SK-N-SH (cell line): ENCODE data around the gene ACER3. TPM values are rescaled to one million over a fixed set of nuclear protein-coding genes. Genes with fewer than 3 reads are reported as not detected.

Experiments used
- CTCF ChIA-PET: fragments of 300-600, 350-600 bp; formaldehyde crosslinking; extraction: SDS; loops from one replicate; lab custom pipeline; 2021; lab: Yijun Ruan, JAX
- POLR2A ChIA-PET: fragments of 350-600 bp; sonication (Branson Sonifier 250); formaldehyde crosslinking; extraction: SDS; loops from one replicate; lab custom pipeline; 2020; ENCODE audit warnings: antibody characterized with exemption, inconsistent platforms; lab: Yijun Ruan, JAX
- DNase-seq: peaks from one replicate; pipeline ENCODE4 v3.0.0; 2012
- H2AFZ ChIP-seq: fragments of 200-600 bp; sonication (generic); 2 replicates; pipeline ENCODE4 v1.8.1; 2016; ENCODE audit warnings: antibody characterized with exemption, mild to moderate bottlenecking, low read depth
- H3F3A ChIP-seq: fragments of 200-600 bp; sonication (generic); replicated peaks from 2 replicates; pipeline ENCODE3; 2016; ENCODE audit warnings: antibody characterized with exemption, mild to moderate bottlenecking; ENCODE audit not compliant: insufficient read depth
- H3K27ac ChIP-seq, 2 experiments: fragments of 200-500 bp in 1 of 2; fragments of 200-600 bp in 1 of 2; sonication (Bioruptor generic) in 1 of 2; sonication (generic), shearing (Covaris generic) in 1 of 2; 2 replicates each; pipeline versions ENCODE4 v1.5.1 to v1.6.1; 2014 to 2016; ENCODE audit warnings: low read depth in 2 of 2, inconsistent platforms in 1 of 2, low read length in 1 of 2, mild to moderate bottlenecking in 1 of 2, mixed read lengths in 1 of 2
- H3K27me3 ChIP-seq: fragments of 200-600 bp; sonication (generic), shearing (Covaris generic); 2 replicates; pipeline ENCODE4 v1.6.1; 2016; ENCODE audit warnings: mixed run types; ENCODE audit not compliant: insufficient read depth
- H3K36me3 ChIP-seq, 2 experiments: fragments of 200-500 bp in 1 of 2; fragments of 200-600 bp in 1 of 2; sonication (Bioruptor generic) in 1 of 2; sonication (generic) in 1 of 2; replicated peaks in 1 of 2; 2 replicates each; pipeline versions ENCODE3 to v1.5.1; 2014 to 2016; ENCODE audit warnings: low read length in 1 of 2, mild to moderate bottlenecking in 1 of 2; ENCODE audit not compliant: insufficient read depth in 2 of 2, control insufficient read depth in 1 of 2
- H3K4me1 ChIP-seq, 2 experiments: fragments of 200-500 bp in 1 of 2; fragments of 200-600 bp in 1 of 2; sonication (Bioruptor generic) in 1 of 2; sonication (generic), shearing (Covaris generic) in 1 of 2; 2 replicates each; pipeline versions ENCODE4 v1.5.1 to v1.6.1; 2014 to 2016; ENCODE audit warnings: low read depth in 1 of 2, low read length in 1 of 2, mixed run types in 1 of 2; ENCODE audit not compliant: insufficient read depth in 2 of 2, control insufficient read depth in 1 of 2
- H3K4me2 ChIP-seq: fragments of 200-600 bp; sonication (generic), shearing (Covaris generic); 2 replicates; pipeline ENCODE4 v1.6.1; 2017; ENCODE audit warnings: mixed run types
- H3K4me3 ChIP-seq, 2 experiments: fragments of 200-500 bp in 1 of 2; fragments of 200-600 bp in 1 of 2; sonication (Bioruptor generic) in 1 of 2; sonication (generic), shearing (Covaris generic) in 1 of 2; 2 replicates each; pipeline versions ENCODE4 v1.5.1 to v1.8.1; 2014 to 2016; ENCODE audit warnings: low read depth in 2 of 2, inconsistent platforms in 1 of 2, low read length in 1 of 2, mild to moderate bottlenecking in 1 of 2, mixed read lengths in 1 of 2, moderate library complexity in 1 of 2
- H3K79me2 ChIP-seq: fragments of 200-600 bp; sonication (generic); 2 replicates; pipeline ENCODE4 v1.8.1; 2017; ENCODE audit warnings: mild to moderate bottlenecking; ENCODE audit not compliant: insufficient read depth
- H3K9ac ChIP-seq: fragments of 200-600 bp; sonication (generic); 2 replicates; pipeline ENCODE4 v1.6.1; 2017; ENCODE audit warnings: mixed run types
- H3K9me2 ChIP-seq: fragments of 200-600 bp; sonication (generic); 2 replicates; pipeline ENCODE4 v1.6.1; 2017; ENCODE audit warnings: mixed run types
- H3K9me3 ChIP-seq: fragments of 200-600 bp; sonication (generic); 2 replicates; pipeline ENCODE4 v1.6.1; 2017; ENCODE audit warnings: mixed run types, mild to moderate bottlenecking, moderate library complexity
- H4K20me1 ChIP-seq: fragments of 200-600 bp; sonication (generic); 2 replicates; pipeline ENCODE4 v1.6.1; 2017; ENCODE audit warnings: mild to moderate bottlenecking, mixed run types; ENCODE audit not compliant: insufficient read depth
- CHD2 ChIP-seq: fragments of 150-350 bp; IDR thresholded peaks from 2 replicates; pipeline ENCODE4 v1.6.1; 2018; ENCODE audit warnings: low read length; ENCODE audit not compliant: partially characterized antibody
- CTCF ChIP-seq: fragments of 200-600 bp; sonication (generic); IDR thresholded peaks from 2 replicates; pipeline ENCODE4 v1.6.1; 2017; ENCODE audit warnings: antibody characterized with exemption, mild to moderate bottlenecking, moderate library complexity
- ELF1 ChIP-seq: IDR thresholded peaks from 2 replicates; pipeline ENCODE4 v1.4.0; 2012
- GABPA ChIP-seq: IDR thresholded peaks from 2 replicates; pipeline ENCODE4 v1.4.0; 2012; ENCODE audit warnings: low read depth, mild to moderate bottlenecking
- NFIC ChIP-seq: IDR thresholded peaks from 2 replicates; pipeline ENCODE4 v1.4.0; 2012; ENCODE audit warnings: borderline replicate concordance
- POLR2AphosphoS5 ChIP-seq: IDR thresholded peaks from 2 replicates; pipeline ENCODE4 v1.6.1; 2012; ENCODE audit warnings: low read depth, low read length
- SMC3 ChIP-seq: IDR thresholded peaks from 2 replicates; pipeline ENCODE4 v1.6.1; 2012; ENCODE audit warnings: low read depth, low read length, improper control_type of control experiment
- TCF12 ChIP-seq: IDR thresholded peaks from 2 replicates; pipeline ENCODE4 v1.4.0; 2012
- USF2 ChIP-seq: fragments of 150-350 bp; IDR thresholded peaks from 2 replicates; pipeline ENCODE4 v1.6.1; 2017; ENCODE audit warnings: antibody characterized with exemption, low read length, low read depth, borderline replicate concordance
- WGBS: methylation state at CpG from one replicate; pipeline ENCODE4 v1.1.6; 2017; ENCODE audit warnings: low lambda C conversion rate; 5-methylcytosine and 5-hydroxymethylcytosine counted together
- polyA plus RNA-seq, 3 experiments: library from polyadenylated mRNA; depleted of rRNA; stranded (reverse); fragments of >200 nt; gene quantifications; 2 replicates each; pipeline ENCODE4 v1.2.3, GENCODE V29; 2012
- TF ChIP-seq, protein P1 (sequence below): IDR thresholded peaks from 2 replicates; pipeline ENCODE4 v1.6.1; 2012; ENCODE audit warnings: mild to moderate bottlenecking, low read depth, low read length, moderate library complexity

The ACER3 gene
- polyA plus RNA-seq, 1 of the 3 experiments (the other 2 are of a cell fraction): 5.4 TPM

DNA sequence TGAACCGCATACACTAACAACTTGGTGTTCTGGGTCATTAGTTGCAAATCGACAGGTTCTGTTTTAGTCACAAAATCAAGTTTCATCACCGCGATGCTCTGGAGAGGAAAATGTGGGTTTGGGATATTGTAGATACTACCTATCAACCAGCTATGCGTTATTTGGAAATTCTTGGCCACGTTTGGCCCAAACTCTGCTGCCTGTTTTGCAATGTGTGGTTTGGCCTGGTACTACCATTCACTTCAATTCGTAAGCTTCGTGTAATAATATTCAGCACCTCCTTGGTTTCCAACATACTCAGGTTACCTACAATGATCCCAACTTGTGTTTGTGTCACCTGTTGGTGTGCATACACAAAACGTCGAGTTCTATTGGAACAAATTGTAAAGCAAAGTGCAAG is 16.2 kb upstream of the ACER3 start:
- no peaks in the 10 kb centered on the region for H4K20me1 ChIP-seq
- DNase-seq: no peak
- H3K4me2 ChIP-seq: no peak overlapping the region
- peaks cover 11% of the 10 kb centered on the region; the same call in 1 of the 2 replicates for H3K27me3 ChIP-seq
- H3K4me3 ChIP-seq: no peak overlapping the region
- no peaks in the 10 kb centered on the region for H3K9me2 ChIP-seq
- CTCF ChIA-PET: no interaction called here
- no peak overlapping the region for H3K27ac ChIP-seq
- WGBS: 85% methylated on average over 10 of the region's 10 CpGs
- POLR2A ChIA-PET: no interaction called here
- no peak overlapping the region for H3K9ac ChIP-seq
- H3K9me3 ChIP-seq: no peaks in the 10 kb centered on the region
- H3K36me3 ChIP-seq: no peaks in the 10 kb centered on the region
- H3K4me1 ChIP-seq: no peaks in the 10 kb centered on the region; a peak in 1 of 4 replicates
- no peak for TF ChIP-seq CHD2
- TF ChIP-seq, protein P1, sequence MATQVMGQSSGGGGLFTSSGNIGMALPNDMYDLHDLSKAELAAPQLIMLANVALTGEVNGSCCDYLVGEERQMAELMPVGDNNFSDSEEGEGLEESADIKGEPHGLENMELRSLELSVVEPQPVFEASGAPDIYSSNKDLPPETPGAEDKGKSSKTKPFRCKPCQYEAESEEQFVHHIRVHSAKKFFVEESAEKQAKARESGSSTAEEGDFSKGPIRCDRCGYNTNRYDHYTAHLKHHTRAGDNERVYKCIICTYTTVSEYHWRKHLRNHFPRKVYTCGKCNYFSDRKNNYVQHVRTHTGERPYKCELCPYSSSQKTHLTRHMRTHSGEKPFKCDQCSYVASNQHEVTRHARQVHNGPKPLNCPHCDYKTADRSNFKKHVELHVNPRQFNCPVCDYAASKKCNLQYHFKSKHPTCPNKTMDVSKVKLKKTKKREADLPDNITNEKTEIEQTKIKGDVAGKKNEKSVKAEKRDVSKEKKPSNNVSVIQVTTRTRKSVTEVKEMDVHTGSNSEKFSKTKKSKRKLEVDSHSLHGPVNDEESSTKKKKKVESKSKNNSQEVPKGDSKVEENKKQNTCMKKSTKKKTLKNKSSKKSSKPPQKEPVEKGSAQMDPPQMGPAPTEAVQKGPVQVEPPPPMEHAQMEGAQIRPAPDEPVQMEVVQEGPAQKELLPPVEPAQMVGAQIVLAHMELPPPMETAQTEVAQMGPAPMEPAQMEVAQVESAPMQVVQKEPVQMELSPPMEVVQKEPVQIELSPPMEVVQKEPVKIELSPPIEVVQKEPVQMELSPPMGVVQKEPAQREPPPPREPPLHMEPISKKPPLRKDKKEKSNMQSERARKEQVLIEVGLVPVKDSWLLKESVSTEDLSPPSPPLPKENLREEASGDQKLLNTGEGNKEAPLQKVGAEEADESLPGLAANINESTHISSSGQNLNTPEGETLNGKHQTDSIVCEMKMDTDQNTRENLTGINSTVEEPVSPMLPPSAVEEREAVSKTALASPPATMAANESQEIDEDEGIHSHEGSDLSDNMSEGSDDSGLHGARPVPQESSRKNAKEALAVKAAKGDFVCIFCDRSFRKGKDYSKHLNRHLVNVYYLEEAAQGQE: no peak
- no peak for TF ChIP-seq ELF1
- no peak for TF ChIP-seq USF2
- no peak for TF ChIP-seq TCF12
- TF ChIP-seq POLR2AphosphoS5: no peak
- TF ChIP-seq NFIC: no peak
- TF ChIP-seq GABPA: no peak
- no peak for TF ChIP-seq SMC3
- no peaks in the 10 kb centered on the region for H3F3A ChIP-seq
- H3K79me2 ChIP-seq: no peaks in the 10 kb centered on the region
- no peak overlapping the region for H2AFZ ChIP-seq

DNA sequence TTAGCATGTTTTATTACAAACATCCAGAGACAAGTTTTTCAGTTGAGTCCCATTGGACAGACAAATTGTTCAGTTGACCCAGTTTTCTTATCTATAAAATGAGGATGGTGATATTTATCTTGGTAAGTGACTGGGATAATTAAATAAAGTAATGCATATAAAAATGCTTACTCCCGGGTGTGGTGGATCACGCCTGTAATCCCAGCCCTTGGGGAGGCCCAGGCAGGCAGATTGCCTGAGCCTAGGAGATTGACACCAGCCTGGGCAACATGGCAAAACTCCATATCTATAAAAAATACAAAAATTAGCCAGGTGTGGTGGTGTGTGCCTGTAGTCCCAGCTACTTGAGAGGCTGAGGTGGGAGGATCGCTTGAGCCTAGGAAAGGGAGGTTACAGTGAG is 15.6 kb upstream of the ACER3 start:
- Histone ChIP-seq H3K36me3 (no peaks in the 10 kb centered on the region), H3K4me3 (no peak overlapping the region), H3K4me2 (no peak overlapping the region), H3K4me1 (no peaks in the 10 kb centered on the region; a peak in 1 of 4 replicates), H3K9me2 (no peaks in the 10 kb centered on the region), H2AFZ (no peak overlapping the region), H3K27ac (no peak overlapping the region), H3K79me2 (no peaks in the 10 kb centered on the region), H3K27me3 (peaks cover 13% of the 10 kb centered on the region; the same call in 1 of the 2 replicates), H3K9ac (no peak overlapping the region), H4K20me1 (no peaks in the 10 kb centered on the region), H3K9me3 (no peaks in the 10 kb centered on the region), H3F3A (no peaks in the 10 kb centered on the region)
- ChIA-PET CTCF (no interaction called here), POLR2A (no interaction called here)
- 52% methylated on average over 3 of the region's 3 CpGs for WGBS
- no peak for TF ChIP-seq CTCF
- no peak for DNase-seq
